NT2/D1 (cell line): ENCODE measurements around the gene IKZF2.

Source experiments
- DNase-seq: peaks from one replicate; pipeline ENCODE4 v3.0.0-alpha.2; 2011; ENCODE audit warnings: low read depth, low spot score
- H3K27me3 ChIP-seq: 2 replicates; pipeline ENCODE4 v1.6.0; 2011; ENCODE audit warnings: mild to moderate bottlenecking; ENCODE audit not compliant: insufficient read length, insufficient read depth
- H3K36me3 ChIP-seq: 2 replicates; pipeline ENCODE4 v1.6.1; 2011; ENCODE audit warnings: mild to moderate bottlenecking, low read length, mixed read lengths; ENCODE audit not compliant: insufficient read depth, insufficient read length
- H3K4me1 ChIP-seq: 2 replicates; pipeline ENCODE4 v1.5.1; 2011; ENCODE audit not compliant: insufficient read depth, insufficient read length
- H3K4me3 ChIP-seq: 2 replicates; pipeline ENCODE4 v1.5.1; 2011; ENCODE audit warnings: low read depth; ENCODE audit not compliant: insufficient read length
- H3K9ac ChIP-seq: 2 replicates; pipeline ENCODE4 v1.6.0; 2011; ENCODE audit warnings: low read depth; ENCODE audit not compliant: insufficient read length
- H3K9me3 ChIP-seq: 2 replicates; pipeline ENCODE4 v1.5.1; 2011; ENCODE audit warnings: mild to moderate bottlenecking, low read length; ENCODE audit not compliant: insufficient read depth
- SUZ12 ChIP-seq: IDR thresholded peaks from 2 replicates; pipeline ENCODE4 v1.6.1; 2011; ENCODE audit not compliant: insufficient read length, insufficient read depth; ENCODE audit errors: extremely low read depth
- YY1 ChIP-seq: IDR thresholded peaks from 2 replicates; pipeline ENCODE4 v1.6.1; 2011; ENCODE audit not compliant: insufficient read length, insufficient read depth
- ZNF274 ChIP-seq: IDR thresholded peaks from 2 replicates; pipeline ENCODE4 v1.6.1; 2011; ENCODE audit warnings: mild to moderate bottlenecking, low read depth, low read length

Gene IKZF2

DNA sequence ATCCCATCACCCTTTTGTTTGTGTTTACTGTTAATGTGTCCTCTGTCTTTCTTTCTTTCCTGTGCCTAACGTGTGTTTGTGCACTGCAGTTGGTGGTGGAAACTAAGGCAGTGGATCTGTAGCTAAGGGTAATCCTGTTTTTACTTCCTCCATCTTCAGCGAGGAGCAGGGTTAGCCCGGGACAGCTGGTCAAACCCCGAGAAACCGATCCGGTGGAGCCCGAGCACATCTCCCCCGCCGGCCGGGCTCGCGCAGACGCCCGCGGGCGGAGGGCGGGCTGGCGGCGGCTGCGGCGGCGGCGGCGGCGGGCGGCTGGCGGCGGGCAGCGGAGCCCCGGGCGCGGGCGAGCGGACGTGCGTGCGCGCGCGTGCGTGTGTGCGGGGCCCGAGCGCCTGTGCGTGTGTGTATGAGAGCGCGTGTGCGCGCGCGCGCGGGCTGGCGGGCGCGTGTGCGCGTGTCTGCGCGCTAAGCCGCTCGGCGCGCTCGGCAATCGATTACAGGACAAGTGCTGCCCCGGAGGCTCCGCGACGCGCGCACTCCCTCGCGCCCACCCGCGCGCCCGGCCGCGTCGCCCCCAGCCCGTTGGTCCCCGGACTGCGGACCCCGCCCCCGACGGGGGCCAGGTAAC is at the start of gene IKZF2:
Gene IKZF2, minus strand, starts transcription at position 176 of the 628 bp plus-strand sequence. CDS start 2,983 bp downstream, outside the sequence.
- no peaks in the 10 kb centered on the region for H3K9me3 ChIP-seq
- TF ChIP-seq SUZ12 (no peak), ZNF274 (no peak)
- peak within 1 kb of the TSS; percentile 82 for H3K9ac ChIP-seq
- peak; percentile 71 for DNase-seq
- H3K4me3 ChIP-seq, result peak within 1 kb of the TSS; percentile 54
- H3K36me3 ChIP-seq, result no peaks in the 10 kb centered on the region
- peaks cover 5% of the 10 kb centered on the region for H3K27me3 ChIP-seq
- no peaks in the 10 kb centered on the region for H3K4me1 ChIP-seq

GRCh38 chr2:213199871-213200270 is 48.5 kb upstream of the IKZF2 start:
- no peaks in the 10 kb centered on the region for H3K9me3 ChIP-seq
- no peaks in the 10 kb centered on the region for H3K27me3 ChIP-seq
- no peaks in the 10 kb centered on the region for H3K36me3 ChIP-seq
- no peak for TF ChIP-seq SUZ12
- TF ChIP-seq ZNF274, result no peak
- TF ChIP-seq YY1, result no peak
- no peak overlapping the region for H3K9ac ChIP-seq
- H3K4me1 ChIP-seq, result no peaks in the 10 kb centered on the region
- no peak overlapping the region for H3K4me3 ChIP-seq
- DNase-seq, result no peak

DNA sequence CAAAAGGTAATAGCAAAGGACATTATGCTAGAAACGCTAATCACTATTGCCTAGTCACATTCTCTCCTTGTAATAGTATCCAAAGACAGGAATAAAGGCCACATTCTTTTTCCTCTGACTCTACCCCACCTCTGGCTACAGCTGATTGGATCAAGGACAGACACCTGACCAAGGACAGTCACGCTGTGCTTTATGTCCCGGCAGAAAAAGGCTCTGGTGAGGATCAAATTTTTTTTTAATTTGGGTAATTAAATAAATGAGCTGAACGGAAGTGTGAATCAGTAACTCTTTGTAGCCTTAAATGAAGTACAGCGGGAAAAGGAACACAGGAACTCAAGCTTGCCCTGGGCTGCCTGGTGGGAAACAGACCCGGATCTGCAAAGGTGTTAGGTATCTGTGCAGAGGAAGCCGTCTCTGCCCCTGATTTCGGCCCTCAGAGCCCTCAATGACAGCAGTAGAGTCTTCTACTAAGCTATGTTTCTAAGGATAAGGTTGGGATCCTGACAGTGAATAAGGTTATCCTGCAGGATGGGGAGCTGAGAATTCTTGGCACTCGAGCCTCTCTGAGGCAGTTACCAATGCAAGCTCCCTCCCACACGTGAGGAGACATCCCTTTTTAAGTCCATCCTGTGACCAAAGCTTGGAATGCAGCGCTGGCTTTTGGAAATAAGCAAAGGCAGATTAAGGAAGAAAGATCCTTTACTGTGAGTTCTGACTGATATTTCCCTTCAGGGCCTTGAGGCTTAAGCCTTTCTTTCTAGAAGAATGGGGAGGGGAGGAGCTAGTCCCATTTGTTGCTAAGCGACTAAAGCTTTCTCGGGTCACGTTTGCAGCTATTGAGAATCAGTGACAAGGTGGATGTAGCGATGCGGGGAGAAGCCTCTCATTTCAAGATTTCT is 37.8 kb upstream of the IKZF2 start:
- DNase-seq, result peak; percentile 83
- TF ChIP-seq YY1, result no peak
- TF ChIP-seq SUZ12, result no peak
- TF ChIP-seq ZNF274, result no peak
- H3K27me3 ChIP-seq, result no peaks in the 10 kb centered on the region
- no peaks in the 10 kb centered on the region for H3K4me1 ChIP-seq
- H3K36me3 ChIP-seq, result no peaks in the 10 kb centered on the region
- peak overlapping the region; percentile 45 for H3K4me3 ChIP-seq
- H3K9me3 ChIP-seq, result 0 out of 2 replicates have a peak, but pooled peaks cover 3% of the 10 kb centered on the region
- peak overlapping the region; percentile 77 for H3K9ac ChIP-seq

- Histone ChIP-seq H3K4me3 (peak overlapping the region; percentile 10), H3K27me3 (no peaks in the 10 kb centered on the region), H3K9me3 (0 out of 2 replicates have a peak, but pooled peaks cover 3% of the 10 kb centered on the region), H3K36me3 (no peaks in the 10 kb centered on the region), H3K4me1 (no peaks in the 10 kb centered on the region), H3K9ac (no peak overlapping the region)
- no peak for TF ChIP-seq YY1
- no peak for TF ChIP-seq ZNF274
- TF ChIP-seq SUZ12, result no peak
- no peak for DNase-seq
Observed at GRCh38 chr2:213188533-213188867, 37.1 kb upstream of the IKZF2 start.

DNA sequence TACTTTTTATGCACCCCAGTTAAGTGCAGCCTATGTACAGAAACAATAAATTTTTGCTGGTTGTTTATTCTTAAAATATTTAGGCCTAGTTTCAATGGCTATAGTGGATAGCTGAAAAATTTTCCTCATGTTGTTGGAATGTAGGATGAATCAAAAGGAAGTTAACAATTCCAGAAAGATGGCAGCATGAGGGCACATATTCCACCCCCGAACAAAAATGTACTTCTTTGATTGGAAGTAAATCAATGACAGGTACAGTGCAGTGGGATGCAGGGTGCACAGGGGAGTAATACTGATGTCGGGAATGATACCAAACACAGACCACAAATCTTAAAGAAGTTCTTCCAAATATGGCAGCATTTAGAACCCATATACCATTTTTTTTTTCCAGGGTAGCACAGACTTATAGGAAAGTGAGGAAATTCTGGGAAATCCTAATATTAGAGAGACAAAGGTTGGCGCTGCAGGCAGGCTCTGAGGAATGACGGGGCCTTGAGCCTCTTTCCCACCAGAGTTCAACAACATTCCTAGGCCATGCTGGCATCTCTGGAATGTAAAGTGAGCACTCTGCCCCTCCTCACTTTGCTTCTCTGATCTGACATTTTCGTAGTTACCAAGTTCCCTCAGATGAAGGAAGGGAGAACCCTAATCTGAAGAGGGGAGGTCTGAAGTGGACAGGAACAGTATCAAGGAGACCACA is 36.6 kb upstream of the IKZF2 start:
- TF ChIP-seq SUZ12, result no peak
- TF ChIP-seq ZNF274, result no peak
- TF ChIP-seq YY1, result no peak
- Histone ChIP-seq H3K27me3 (no peaks in the 10 kb centered on the region), H3K4me1 (no peaks in the 10 kb centered on the region), H3K9me3 (0 out of 2 replicates have a peak, but pooled peaks cover 3% of the 10 kb centered on the region), H3K4me3 (peak overlapping the region; percentile 10), H3K9ac (no peak overlapping the region), H3K36me3 (no peaks in the 10 kb centered on the region)
- DNase-seq, result peak; percentile 88

GRCh38 chr2:213187386-213187785 is 36.0 kb upstream of the IKZF2 start:
- DNase-seq, result no peak
- no peak overlapping the region for H3K9ac ChIP-seq
- H3K27me3 ChIP-seq, result no peaks in the 10 kb centered on the region
- 0 out of 2 replicates have a peak, but pooled peaks cover 3% of the 10 kb centered on the region for H3K9me3 ChIP-seq
- H3K4me1 ChIP-seq, result no peaks in the 10 kb centered on the region
- TF ChIP-seq SUZ12, result no peak
- no peak for TF ChIP-seq YY1
- TF ChIP-seq ZNF274, result no peak
- no peak overlapping the region for H3K4me3 ChIP-seq
- H3K36me3 ChIP-seq, result no peaks in the 10 kb centered on the region
